ENCODE data around the gene GNB1L. TPM values are rescaled to one million over a fixed set of nuclear protein-coding genes. Genes with fewer than 3 reads are reported as not detected.
"Not testable (repeated sequence)": the region's sequence is repeated elsewhere in the genome, so short reads cannot be mapped to it uniquely, and the experiment has no call there.

GNB1L gene
- total RNA-seq, 2 donors from 2014 or later = 2.6 to 4.7 TPM

- H3K9me3 ChIP-seq = peaks cover 0 to 11% of the 10 kb centered on the region in 2 donors
- no peak for DNase-seq (ENCODE audit: low spot score)
- H3K27ac ChIP-seq = no peak overlapping the region
- no peaks in the 10 kb centered on the region for H3K36me3 ChIP-seq
- TF ChIP-seq CTCF (IDR thresholded peaks at IDR 0.05) = no peak
- H3K4me1 ChIP-seq = no peaks in the 10 kb centered on the region
- H3K27me3 ChIP-seq = no peaks in the 10 kb centered on the region
- no peak overlapping the region for H3K4me3 ChIP-seq
These were observed 75.7 kb downstream of the GNB1L start for GRCh38 chr22:19779011-19779421.

DNA sequence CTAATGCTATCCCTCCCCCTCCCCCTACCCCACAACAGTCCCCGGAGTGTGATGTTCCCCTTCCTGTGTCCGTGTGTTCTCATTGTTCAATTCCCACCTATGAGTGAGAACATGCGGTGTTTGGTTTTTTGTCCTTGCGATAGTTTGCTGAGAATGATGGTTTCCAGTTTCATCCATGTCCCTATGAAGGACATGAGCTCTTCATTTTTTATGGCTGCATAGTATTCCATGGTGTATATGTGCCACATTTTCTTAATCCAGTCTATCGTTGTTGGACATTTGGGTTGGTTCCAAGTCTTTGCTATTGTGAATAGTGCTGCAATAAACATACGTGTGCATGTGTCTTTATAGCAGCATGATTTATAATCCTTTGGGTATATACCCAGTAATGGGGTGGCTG lies 77.5 kb downstream of the GNB1L start:
- H3K27ac ChIP-seq; H3K4me3 ChIP-seq; DNase-seq (ENCODE audit: low spot score); H3K27me3 ChIP-seq; H3K9me3 ChIP-seq; H3K36me3 ChIP-seq; H3K4me1 ChIP-seq: not testable (repeated sequence)

GRCh38 chr22:19776433-19777031 lies 78.1 kb downstream of the GNB1L start:
- H3K4me3 ChIP-seq = no peak overlapping the region
- no peak for TF ChIP-seq CTCF (IDR thresholded peaks at IDR 0.05)
- no peaks in the 10 kb centered on the region for H3K36me3 ChIP-seq
- peaks cover 0 to 3% of the 10 kb centered on the region in 2 donors for H3K4me1 ChIP-seq
- H3K9me3 ChIP-seq = peaks cover 0 to under 1% of the 10 kb centered on the region in 2 donors
- no peak for DNase-seq (ENCODE audit: low spot score)
- no peaks in the 10 kb centered on the region for H3K27me3 ChIP-seq
- no peak overlapping the region for H3K27ac ChIP-seq

DNA sequence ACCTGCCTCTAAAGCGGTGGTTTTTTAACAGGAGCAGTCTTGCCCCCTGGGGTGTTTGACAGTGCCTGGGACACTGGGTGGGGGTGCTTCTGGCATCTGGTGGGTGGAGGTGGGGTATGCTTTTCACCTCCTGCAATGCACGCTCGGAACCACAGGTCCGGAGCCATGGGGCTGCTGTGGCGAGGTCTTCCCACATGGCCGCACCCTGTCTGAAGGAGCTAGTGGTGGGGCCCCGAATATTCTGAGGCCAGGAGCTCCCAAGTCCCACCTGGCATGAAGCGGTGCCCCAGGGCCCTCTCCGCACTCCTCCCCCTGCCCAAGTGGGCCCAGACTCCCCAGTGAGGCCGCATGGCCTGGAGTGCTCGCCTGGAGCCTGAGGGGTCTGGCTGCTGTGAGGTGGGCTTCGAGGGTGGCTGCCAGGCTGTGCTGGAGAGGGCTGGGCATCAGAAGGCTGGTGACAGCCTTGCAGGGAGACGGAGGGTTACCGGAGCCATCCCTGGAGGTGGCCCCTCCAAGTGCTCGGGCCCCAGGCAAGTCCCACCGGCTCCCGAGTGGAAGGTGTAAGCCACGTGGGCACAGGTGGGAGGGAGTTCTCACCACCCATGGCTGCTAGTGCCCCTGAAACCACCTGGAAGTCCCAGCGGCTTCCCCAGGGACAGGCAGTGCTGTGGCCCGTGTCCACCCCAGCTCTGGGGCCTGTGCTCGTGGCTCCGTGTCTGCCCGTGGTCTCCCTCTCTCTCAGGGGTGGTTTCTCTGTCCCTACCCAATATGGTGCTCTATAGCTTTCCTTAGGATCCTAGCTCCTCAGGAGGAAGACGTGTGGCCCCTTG lies 79.0 kb downstream of the GNB1L start:
- Histone ChIP-seq H3K4me1 (peaks cover 0 to 3% of the 10 kb centered on the region in 2 donors), H3K27me3 (no peaks in the 10 kb centered on the region), H3K27ac (no peak overlapping the region), H3K9me3 (no peaks in the 10 kb centered on the region), H3K4me3 (no peak overlapping the region), H3K36me3 (no peaks in the 10 kb centered on the region)
- no peak for DNase-seq (ENCODE audit: low spot score)
- no peak for TF ChIP-seq CTCF (IDR thresholded peaks at IDR 0.05)

- no peak for TF ChIP-seq CTCF (IDR thresholded peaks at IDR 0.05)
- H3K36me3 ChIP-seq = no peaks in the 10 kb centered on the region
- peaks cover 0 to 3% of the 10 kb centered on the region in 2 donors for H3K4me1 ChIP-seq
- no peaks in the 10 kb centered on the region for H3K27me3 ChIP-seq
- H3K4me3 ChIP-seq = no peak overlapping the region
- H3K9me3 ChIP-seq = no peaks in the 10 kb centered on the region
- no peak overlapping the region for H3K27ac ChIP-seq
- DNase-seq (ENCODE audit: low spot score) = no peak
These were observed 80.0 kb downstream of the GNB1L start for GRCh38 chr22:19774628-19775027.

DNA sequence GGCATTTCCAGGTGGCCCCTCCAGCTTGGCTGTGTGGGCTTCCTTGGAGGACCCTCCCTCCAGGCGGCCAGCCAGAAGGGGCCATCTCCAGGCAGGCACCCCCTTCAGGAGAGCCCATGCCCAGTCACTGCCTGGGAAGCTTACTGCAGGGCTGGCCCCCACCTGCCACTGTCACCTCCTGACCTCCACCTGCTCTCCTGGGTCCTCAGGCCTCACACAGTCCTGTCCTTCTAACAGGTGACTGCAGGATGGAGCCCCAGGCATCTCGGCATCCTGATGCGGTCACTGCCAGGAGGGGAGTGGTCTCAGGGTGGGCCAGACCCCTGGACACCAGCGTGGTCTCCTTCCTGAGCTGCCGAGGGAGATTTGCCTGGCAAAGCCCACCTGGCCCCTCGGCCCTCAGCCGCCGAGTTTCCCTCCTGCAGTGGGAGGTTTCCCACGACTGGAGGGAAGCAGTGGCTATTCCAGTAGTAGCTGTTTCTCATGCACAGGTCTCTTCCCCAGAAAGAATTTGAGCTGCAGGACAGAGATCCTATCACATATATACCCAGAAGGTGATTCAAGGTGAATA lies 81.1 kb downstream of the GNB1L start:
- Histone ChIP-seq H3K4me1 (peaks cover 0 to 3% of the 10 kb centered on the region in 2 donors), H3K27me3 (peaks cover under 1 to 1% of the 10 kb centered on the region in 2 donors), H3K27ac (no peak overlapping the region), H3K9me3 (no peaks in the 10 kb centered on the region), H3K4me3 (no peak overlapping the region), H3K36me3 (no peaks in the 10 kb centered on the region)
- no peak for DNase-seq (ENCODE audit: low spot score)
- TF ChIP-seq CTCF (IDR thresholded peaks at IDR 0.05) = no peak

All from right atrium auricular region (tissue), 2 donors.